ENCODE data around the gene PSD4. TPM values are rescaled to one million over a fixed set of nuclear protein-coding genes. Genes with fewer than 3 reads are reported as not detected.

PSD4 gene
- total and polyA plus RNA-seq, 2 of the 8 experiments (the other 6 are each of a cell fraction or from before 2014, with no cell fraction given) = 0.53 to 1.2 TPM

GRCh38 chr2:113246606-113247005 is 72.8 kb downstream of the PSD4 start:
- WGBS, 2 experiments (ENCODE audit: extremely low coverage in 1 of 2, insufficient coverage in 1 of 2, insufficient read length in 1 of 2, insufficient replicate concordance in 2 of 2, low coverage in 1 of 2, low lambda C conversion rate in 2 of 2, missing lambda C conversion rate in 1 of 2) = 91% methylated on average over 14 of the region's 14 CpGs; no CpG with 5 or more reads in 1 of the 2 experiments
- H3K9ac ChIP-seq (replicated peaks in 1 of 4; ENCODE audit: extremely low read depth in 1 of 4, low read depth in 3 of 4, low read length in 3 of 4) = no peak overlapping the region

More at GRCh38 chr2:113246606-113247005, 72.8 kb downstream of the PSD4 start:
- Histone ChIP-seq H4K91ac (replicated peaks; ENCODE audit: insufficient read length, low read length) (no peak overlapping the region), H3K9me3 (ENCODE audit: insufficient read depth in 2 of 2, low read depth in 1 of 2, low read length in 1 of 2) (no peaks in the 10 kb centered on the region), H3K36me3 (ENCODE audit: control insufficient read depth in 2 of 4, insufficient read depth in 4 of 4, low read length in 3 of 4) (no peaks in the 10 kb centered on the region; a peak in 1 of 8 replicates), H2BK15ac (ENCODE audit: low read length) (no peak overlapping the region), H3K79me1 (ENCODE audit: low read depth, low read length) (no peaks in the 10 kb centered on the region), H2BK5ac (ENCODE audit: low read depth, low read length) (no peak overlapping the region), H2BK120ac (replicated peaks; ENCODE audit: low read depth, low read length) (no peak overlapping the region), H3K79me2 (ENCODE audit: control insufficient read depth in 1 of 2, insufficient read depth in 2 of 2, low read length in 2 of 2) (no peaks in the 10 kb centered on the region), H3K27ac (ENCODE audit: low read depth, low read length) (no peak overlapping the region), H3K14ac (ENCODE audit: insufficient read length) (no peak overlapping the region), H4K20me1 (replicated peaks in 1 of 2; ENCODE audit: control insufficient read depth in 1 of 2, insufficient read depth in 2 of 2, low read length in 2 of 2) (no peaks in the 10 kb centered on the region), H2BK12ac (ENCODE audit: low read depth, low read length) (no peak overlapping the region), H3K18ac (ENCODE audit: extremely low read depth, low read length) (no peak overlapping the region), H2AFZ (ENCODE audit: low read length) (no peak overlapping the region), H2BK20ac (ENCODE audit: low read length) (no peak overlapping the region), H3K4me2 (ENCODE audit: insufficient read depth in 1 of 2, low read depth in 2 of 2, low read length in 2 of 2) (no peak overlapping the region), H4K8ac (ENCODE audit: extremely low read depth, insufficient read depth, low read length) (0 out of 2 replicates have a peak overlapping the region, but pooled peaks have one; percentile 30), H2AK5ac (ENCODE audit: low read depth, low read length) (no peak overlapping the region), H3K56ac (replicated peaks; ENCODE audit: insufficient read length, low read depth, low read length) (no peak overlapping the region), H3K23ac (ENCODE audit: insufficient read length) (no peak overlapping the region), H3K4me3 (ENCODE audit: extremely low read depth in 1 of 4, insufficient read depth in 2 of 4, low read depth in 3 of 4, low read length in 4 of 4) (no peak overlapping the region), H3K23me2 (ENCODE audit: low read depth, low read length) (0 out of 2 replicates have a peak, but pooled peaks cover 2% of the 10 kb centered on the region), H3K4ac (replicated peaks; ENCODE audit: insufficient read length, low read depth, low read length) (no peak overlapping the region), H4K5ac (ENCODE audit: insufficient read length, low read depth, low read length) (no peak overlapping the region), H3K4me1 (replicated peaks in 1 of 4; ENCODE audit: control insufficient read depth in 3 of 4, insufficient read depth in 4 of 4, low read length in 3 of 4) (0 out of 7 replicates have a peak, but pooled peaks cover 0 to 1% (median 0%) of the 10 kb centered on the region in 4 experiments), H3K27me3 (replicated peaks in 1 of 4; ENCODE audit: control insufficient read depth in 3 of 4, extremely low read depth in 1 of 4, insufficient read depth in 3 of 4, low read length in 3 of 4) (no peaks in the 10 kb centered on the region)
- no peak for TF ChIP-seq BACH1 (IDR thresholded peaks at IDR 0.05; ENCODE audit: low read length)
- no peak for TF ChIP-seq RBBP5 (IDR thresholded peaks at IDR 0.05; ENCODE audit: borderline replicate concordance, low read depth, low read length)
- ChIA-PET POLR2A (ENCODE audit: partially characterized antibody) (interaction anchor here (1.1 to 1.7 kb wide), 3 partner anchors 13 to 32 kb away, joined by 3 to 4 read pairs (median 3); no protein-coding TSS in a partner anchor), CTCF (ENCODE audit: partially characterized antibody) (interaction anchor here (0.7 to 9.1 kb wide), 13 partner anchors 8 to 124 kb away, joined by 3 to 145 read pairs (median 5); no protein-coding TSS in a partner anchor)
- DNase-seq (ENCODE audit: low read depth in 1 of 2, low spot score in 2 of 2) (no peak), FAIRE-seq (no peak)
